Kidney (tissue), 14 donors: ENCODE results near the gene REC114. TPM values are rescaled to one million over a fixed set of nuclear protein-coding genes. Genes with fewer than 3 reads are reported as not detected.
A peak's percentile ranks its signal among the peaks of the same experiment; 100 is the strongest.

ENCODE experiments used
- DNase-seq, 5 donors: peaks; one replicate each; pipeline ENCODE4 v3.0.0-alpha.2; 2013 to 2020
- FAIRE-seq: peaks from 2 replicates; lab custom pipeline; 2012; peaks lifted over from hg19 to GRCh38; lab: Jason Lieb, UNC
- H3K27ac ChIP-seq, 2 donors: one replicate each; pipeline ENCODE4 v1.7.0; 2013; ENCODE audit warnings: low read depth in 2 of 2, low read length in 2 of 2, inconsistent platforms in 1 of 2
- H3K27me3 ChIP-seq: one replicate; pipeline ENCODE4 v1.7.1; 2013; ENCODE audit warnings: low read length, inconsistent platforms; ENCODE audit not compliant: control insufficient read depth, insufficient read depth
- H3K36me3 ChIP-seq, 3 donors: one replicate each; pipeline versions ENCODE4 v1.7.0 to v1.7.1; 2013; ENCODE audit warnings: low read length in 3 of 3, control low read depth in 1 of 3, inconsistent platforms in 1 of 3; ENCODE audit not compliant: insufficient read depth in 3 of 3, control insufficient read depth in 2 of 3
- H3K4me1 ChIP-seq, 3 donors: one replicate each; pipeline versions ENCODE4 v1.7.0 to v1.7.1; 2013; ENCODE audit warnings: low read length in 3 of 3, inconsistent platforms in 1 of 3, low read depth in 1 of 3; ENCODE audit not compliant: control insufficient read depth in 2 of 3, insufficient read depth in 2 of 3
- H3K4me3 ChIP-seq, 3 donors: one replicate each; pipeline versions ENCODE4 v1.7.0 to v1.8.1; 2013; ENCODE audit warnings: low read length in 3 of 3, control low read depth in 1 of 3, inconsistent platforms in 1 of 3
- H3K9ac ChIP-seq, 3 donors: one replicate each; pipeline versions ENCODE4 v1.7.0 to v1.7.1; 2013; ENCODE audit warnings: low read length in 3 of 3, control low read depth in 1 of 3, inconsistent platforms in 1 of 3
- H3K9me3 ChIP-seq, 3 donors: one replicate each; pipeline versions ENCODE4 v1.7.0 to v1.7.1; 2013; ENCODE audit warnings: low read length in 3 of 3, control low read depth in 1 of 3, inconsistent platforms in 1 of 3; ENCODE audit not compliant: control insufficient read depth in 2 of 3, insufficient read depth in 1 of 3
- intact Hi-C: fragments of 100-400 bp; cut with DNase I; formaldehyde crosslinking; loops from one replicate; pipeline ENCODE4 v1.11.1; 2022
- polyA plus RNA-seq: library from polyadenylated mRNA; stranded (reverse); fragments of 350-450 nt; fragmentation: Illumina TruSeq; extraction: RNeasy Lipid Tissue Mini Kit (QIAGEN cat#74804); gene quantifications from one replicate; pipeline ENCODE4 v1.2.3, GENCODE V29; 2014; ENCODE audit warnings: low read depth, low replicate concordance; ENCODE audit not compliant: insufficient read depth
- total RNA-seq: library from RNA; stranded (reverse); fragmentation: NEBNext Ultra II Directional; extraction: Animal tissue kit (Norgen Biotek cat#: 25700); gene quantifications from one replicate; pipeline ENCODE4 v1.2.1, GENCODE V29; 2021
- TF ChIP-seq, protein P1 (sequence below): IDR thresholded peaks from 3 replicates; pipeline ENCODE4 v1.5.1; 2012; ENCODE audit warnings: mild to moderate bottlenecking, moderate library complexity, borderline replicate concordance; ENCODE audit not compliant: insufficient read depth; ENCODE audit errors: extremely low read depth
- donor health status: control.
- donor health status: control.
- donor health status: control.
- donor health status: control.
- donor health status: control.
- donor health status: DM: yes; HTN: yes; CAD: no.
- donor health status: Normal renal cell carcinoma (clear cell type).

REC114 gene
- total and polyA plus RNA-seq, 2 donors from 2014 or later, result not detected

DNA sequence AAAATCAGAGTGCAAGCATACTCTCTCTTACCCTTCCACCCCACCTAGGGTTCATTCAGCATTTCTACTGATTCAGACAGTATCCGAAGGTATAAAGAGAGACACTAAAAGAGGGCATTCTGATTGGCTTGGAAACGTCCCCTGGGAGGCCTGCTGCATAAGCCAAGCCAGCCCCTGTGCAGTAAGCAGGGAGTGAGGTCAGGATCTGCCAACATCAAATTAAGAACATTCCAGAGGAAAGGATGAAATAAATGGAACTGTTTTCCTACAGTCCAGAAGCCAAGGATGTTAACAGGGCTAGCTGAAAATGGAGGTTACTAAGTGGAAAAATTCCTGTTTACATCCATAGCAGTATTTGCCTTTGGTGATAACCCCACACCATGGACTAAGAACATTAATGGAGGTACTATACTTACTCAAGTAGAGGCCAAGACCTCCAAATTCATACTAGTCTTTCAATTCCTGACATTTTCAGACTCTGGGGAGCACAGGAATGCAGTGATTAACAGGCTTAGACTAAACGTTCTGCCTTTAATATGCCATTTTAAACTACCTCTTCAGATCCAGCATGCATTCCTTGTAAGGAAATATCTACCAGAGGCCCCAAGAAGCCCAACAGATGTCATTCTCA is 155.7 kb downstream of the REC114 start:
- Histone ChIP-seq H3K9ac (no peak overlapping the region), H3K4me3 (no peak overlapping the region), H3K27ac (no peak overlapping the region), H3K36me3 (no peaks in the 10 kb centered on the region), H3K9me3 (no peaks in the 10 kb centered on the region), H3K27me3 (no peaks in the 10 kb centered on the region), H3K4me1 (peaks cover 9 to 55% (median 34%) of the 10 kb centered on the region in 3 donors)
- no peak for FAIRE-seq
- TF ChIP-seq, protein P1, sequence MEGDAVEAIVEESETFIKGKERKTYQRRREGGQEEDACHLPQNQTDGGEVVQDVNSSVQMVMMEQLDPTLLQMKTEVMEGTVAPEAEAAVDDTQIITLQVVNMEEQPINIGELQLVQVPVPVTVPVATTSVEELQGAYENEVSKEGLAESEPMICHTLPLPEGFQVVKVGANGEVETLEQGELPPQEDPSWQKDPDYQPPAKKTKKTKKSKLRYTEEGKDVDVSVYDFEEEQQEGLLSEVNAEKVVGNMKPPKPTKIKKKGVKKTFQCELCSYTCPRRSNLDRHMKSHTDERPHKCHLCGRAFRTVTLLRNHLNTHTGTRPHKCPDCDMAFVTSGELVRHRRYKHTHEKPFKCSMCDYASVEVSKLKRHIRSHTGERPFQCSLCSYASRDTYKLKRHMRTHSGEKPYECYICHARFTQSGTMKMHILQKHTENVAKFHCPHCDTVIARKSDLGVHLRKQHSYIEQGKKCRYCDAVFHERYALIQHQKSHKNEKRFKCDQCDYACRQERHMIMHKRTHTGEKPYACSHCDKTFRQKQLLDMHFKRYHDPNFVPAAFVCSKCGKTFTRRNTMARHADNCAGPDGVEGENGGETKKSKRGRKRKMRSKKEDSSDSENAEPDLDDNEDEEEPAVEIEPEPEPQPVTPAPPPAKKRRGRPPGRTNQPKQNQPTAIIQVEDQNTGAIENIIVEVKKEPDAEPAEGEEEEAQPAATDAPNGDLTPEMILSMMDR, result no peak
- intact Hi-C loops, result no loop called here
- DNase-seq, result peak in 2 of 5 donors; percentile 52 to 79

- Histone ChIP-seq H3K9ac (no peak overlapping the region), H3K27me3 (no peaks in the 10 kb centered on the region), H3K36me3 (no peaks in the 10 kb centered on the region), H3K27ac (peak overlapping the region in 1 of 2 donors; percentile 65), H3K9me3 (no peaks in the 10 kb centered on the region), H3K4me1 (peaks cover 9 to 55% (median 37%) of the 10 kb centered on the region in 3 donors), H3K4me3 (no peak overlapping the region)
- TF ChIP-seq, protein P1, result no peak
- no peak for DNase-seq
- intact Hi-C loops, result no loop called here
- no peak for FAIRE-seq
These were observed 157.0 kb downstream of the REC114 start for GRCh38 chr15:73599934-73600333.

DNA sequence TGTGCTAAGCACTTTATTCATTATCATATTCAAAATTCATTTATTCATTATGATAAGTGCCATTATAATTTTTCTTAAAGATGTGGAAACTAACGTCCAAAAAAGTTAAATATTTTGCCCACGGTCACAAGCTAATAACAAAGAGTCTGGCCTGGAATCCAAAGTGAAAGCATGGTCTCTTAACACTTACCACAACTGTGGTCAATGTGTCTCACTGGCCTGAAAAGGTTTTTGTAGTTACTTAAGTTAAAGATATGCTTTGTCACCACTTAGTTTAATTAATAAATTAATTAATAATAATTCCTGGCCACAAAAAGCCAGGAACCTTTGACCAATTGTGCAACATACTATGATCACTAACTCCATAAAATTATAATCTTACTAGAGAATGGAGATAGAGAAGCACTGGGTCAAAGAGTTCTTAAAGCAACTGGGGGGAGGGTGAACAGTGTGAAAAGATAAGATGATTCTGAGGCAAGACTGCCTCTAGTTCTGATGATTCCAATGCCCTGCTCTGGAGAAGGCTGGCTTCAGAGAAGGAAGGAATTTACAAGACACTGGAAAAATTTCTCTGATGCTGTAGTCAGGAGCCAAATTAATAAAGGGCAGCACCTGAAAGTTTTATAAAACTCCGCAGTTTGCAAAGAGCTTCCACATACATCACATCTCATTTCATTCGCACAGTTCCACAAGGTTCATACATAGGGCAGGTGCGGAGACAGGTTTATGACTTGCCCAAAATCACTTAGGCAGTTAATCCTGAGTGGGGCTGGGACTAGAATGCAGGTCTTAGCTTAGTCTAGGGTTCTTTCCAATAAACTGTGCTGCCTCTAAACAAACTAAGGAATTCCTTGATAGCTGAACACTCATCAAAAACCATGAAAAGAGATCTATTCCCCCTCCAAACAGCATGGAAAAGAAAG is 157.7 kb downstream of the REC114 start:
- DNase-seq (peak in 1 of 5 donors; percentile 57), FAIRE-seq (no peak)
- no peaks in the 10 kb centered on the region for H3K27me3 ChIP-seq
- H3K4me3 ChIP-seq, result no peak overlapping the region
- intact Hi-C loops, result no loop called here
- no peaks in the 10 kb centered on the region for H3K36me3 ChIP-seq
- peak overlapping the region in 1 of 2 donors; percentile 18 for H3K27ac ChIP-seq
- peaks cover 9 to 52% (median 37%) of the 10 kb centered on the region in 3 donors for H3K4me1 ChIP-seq
- no peak overlapping the region for H3K9ac ChIP-seq
- TF ChIP-seq, protein P1, result no peak
- no peaks in the 10 kb centered on the region for H3K9me3 ChIP-seq
